ENCODE data around the gene OR10D3.
"Not testable (repeated sequence)": the region's sequence is repeated elsewhere in the genome, so short reads cannot be mapped to it uniquely, and the experiment has no call there.

Gene OR10D3

GRCh38 chr11:124195189-124195734 is 12.1 kb downstream of the OR10D3 start:
- DNase-seq = peak; percentile 38

GRCh38 chr11:124197999-124198398 is 14.9 kb downstream of the OR10D3 start:
- no peak for DNase-seq

- no peak for DNase-seq
Observed at GRCh38 chr11:124198897-124199296, 15.8 kb downstream of the OR10D3 start.

GRCh38 chr11:124199702-124200101 is 16.6 kb downstream of the OR10D3 start:
- DNase-seq = no peak

- no peak for DNase-seq
Observed at GRCh38 chr11:124200671-124201070, 17.5 kb downstream of the OR10D3 start.

- no peak for DNase-seq
Observed at GRCh38 chr11:124202951-124203350, 19.8 kb downstream of the OR10D3 start.

- no peak for DNase-seq
Observed at GRCh38 chr11:124204008-124204407, 20.9 kb downstream of the OR10D3 start.

GRCh38 chr11:124207102-124207792 is 24.1 kb downstream of the OR10D3 start:
- no peak for DNase-seq

- no peak for DNase-seq
Observed at GRCh38 chr11:124209824-124210357, 26.7 kb downstream of the OR10D3 start.

GRCh38 chr11:124210421-124210820 is 27.3 kb downstream of the OR10D3 start:
- DNase-seq = no peak

GRCh38 chr11:124211321-124211720 is 28.2 kb downstream of the OR10D3 start:
- no peak for DNase-seq

- no peak for DNase-seq
Observed at GRCh38 chr11:124214027-124214426, 30.9 kb downstream of the OR10D3 start.

GRCh38 chr11:124219126-124219525 is 36.0 kb downstream of the OR10D3 start:
- no peak for DNase-seq

- no peak for DNase-seq
Observed at GRCh38 chr11:124222407-124222806, 39.3 kb downstream of the OR10D3 start.

- not testable (repeated sequence) for DNase-seq
Observed at GRCh38 chr11:124224618-124225423, 41.7 kb downstream of the OR10D3 start.

GRCh38 chr11:124225471-124225870 is 42.3 kb downstream of the OR10D3 start:
- no peak for DNase-seq

GRCh38 chr11:124233376-124233775 is 50.2 kb downstream of the OR10D3 start:
- no peak for DNase-seq
